Rectal smooth muscle tissue (tissue), 1 donor: ENCODE measurements around the gene GPRIN1.
"Not testable (repeated sequence)": the region's sequence is repeated elsewhere in the genome, so short reads cannot be mapped to it uniquely, and the experiment has no call there.

ENCODE experiments used
- H3K27ac ChIP-seq: one replicate; pipeline ENCODE4 v1.7.0; 2013; ENCODE audit warnings: low read depth, low read length, inconsistent platforms
- H3K27me3 ChIP-seq: one replicate; pipeline ENCODE4 v1.7.0; 2013; ENCODE audit warnings: low read length; ENCODE audit not compliant: control insufficient read depth, insufficient read depth
- H3K36me3 ChIP-seq: one replicate; pipeline ENCODE4 v1.7.0; 2013; ENCODE audit warnings: low read length; ENCODE audit not compliant: control insufficient read depth, insufficient read depth
- H3K4me1 ChIP-seq: one replicate; pipeline ENCODE4 v1.7.0; 2013; ENCODE audit warnings: low read length; ENCODE audit not compliant: control insufficient read depth, insufficient read depth
- H3K4me3 ChIP-seq: one replicate; pipeline ENCODE4 v1.7.0; 2013; ENCODE audit warnings: low read length
- H3K9ac ChIP-seq: one replicate; pipeline ENCODE4 v1.7.0; 2013; ENCODE audit warnings: low read length

GPRIN1 gene

DNA sequence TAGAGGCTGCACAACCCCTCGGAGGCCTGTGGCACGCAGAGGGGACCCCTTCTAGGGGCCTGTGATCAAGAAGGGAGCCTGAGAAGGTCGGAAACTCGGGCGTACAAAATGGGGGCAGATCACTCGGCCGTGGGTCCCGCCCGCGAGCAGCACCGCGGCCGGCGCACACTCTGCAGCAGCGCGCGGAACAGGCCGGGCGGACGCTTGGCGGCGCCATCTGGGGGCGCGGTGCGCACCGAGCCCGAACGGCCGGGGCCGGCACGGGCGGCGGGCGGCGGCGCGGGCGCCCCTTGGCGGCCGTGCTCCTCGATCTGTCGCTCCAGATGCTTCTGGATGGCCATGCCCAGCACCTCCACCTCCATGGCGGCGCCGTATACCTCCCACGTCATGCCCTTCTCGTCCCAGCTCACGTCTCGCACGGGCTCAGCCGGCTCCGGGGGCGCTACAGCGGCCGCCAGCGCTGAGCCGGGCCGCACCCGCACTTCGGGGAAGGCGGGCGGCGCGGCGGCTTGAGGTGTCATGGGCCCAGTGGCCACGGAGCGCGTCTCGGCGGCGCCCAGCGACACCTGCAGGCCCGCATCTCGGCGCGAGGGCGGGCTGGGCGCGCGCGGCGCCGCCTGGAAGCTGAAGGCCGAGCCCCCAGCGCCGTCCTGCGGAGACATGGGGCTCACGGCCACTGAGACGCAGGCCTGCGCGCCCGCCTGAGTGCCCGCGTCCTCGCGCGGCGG, 13.1 kb downstream of the GPRIN1 start:
- Histone ChIP-seq H3K27ac (no peak overlapping the region), H3K9ac (no peak overlapping the region), H3K27me3 (no peaks in the 10 kb centered on the region), H3K4me3 (peak overlapping the region; percentile 37), H3K4me1 (no peaks in the 10 kb centered on the region), H3K36me3 (no peaks in the 10 kb centered on the region)

GRCh38 chr5:176596069-176596644, 13.8 kb downstream of the GPRIN1 start:
- H3K4me3 ChIP-seq = no peak overlapping the region
- H3K27ac ChIP-seq = no peak overlapping the region
- H3K27me3 ChIP-seq = no peaks in the 10 kb centered on the region
- H3K9ac ChIP-seq = no peak overlapping the region
- H3K36me3 ChIP-seq = no peaks in the 10 kb centered on the region
- no peaks in the 10 kb centered on the region for H3K4me1 ChIP-seq

- Histone ChIP-seq H3K9ac (no peak overlapping the region), H3K36me3 (no peaks in the 10 kb centered on the region), H3K4me1 (no peaks in the 10 kb centered on the region), H3K27me3 (no peaks in the 10 kb centered on the region), H3K4me3 (no peak overlapping the region), H3K27ac (no peak overlapping the region)
Measured at GRCh38 chr5:176595386-176595943, 14.5 kb downstream of the GPRIN1 start.

- Histone ChIP-seq H3K27me3 (no peaks in the 10 kb centered on the region), H3K9ac (no peak overlapping the region)
Measured at GRCh38 chr5:176594554-176594953, 15.4 kb downstream of the GPRIN1 start.

GRCh38 chr5:176593273-176593869, 16.6 kb downstream of the GPRIN1 start:
- Histone ChIP-seq H3K4me1 (no peaks in the 10 kb centered on the region), H3K36me3 (no peaks in the 10 kb centered on the region), H3K27me3 (no peaks in the 10 kb centered on the region), H3K9ac (no peak overlapping the region), H3K27ac (no peak overlapping the region), H3K4me3 (no peak overlapping the region)

More at GRCh38 chr5:176594554-176594953, 15.4 kb downstream of the GPRIN1 start:
- no peak overlapping the region for H3K27ac ChIP-seq
- no peak overlapping the region for H3K4me3 ChIP-seq
- no peaks in the 10 kb centered on the region for H3K36me3 ChIP-seq
- H3K4me1 ChIP-seq = no peaks in the 10 kb centered on the region

GRCh38 chr5:176592573-176592972, 17.4 kb downstream of the GPRIN1 start:
- no peaks in the 10 kb centered on the region for H3K4me1 ChIP-seq
- no peak overlapping the region for H3K4me3 ChIP-seq
- H3K27me3 ChIP-seq = no peaks in the 10 kb centered on the region
- H3K27ac ChIP-seq = no peak overlapping the region
- H3K9ac ChIP-seq = no peak overlapping the region
- no peaks in the 10 kb centered on the region for H3K36me3 ChIP-seq

DNA sequence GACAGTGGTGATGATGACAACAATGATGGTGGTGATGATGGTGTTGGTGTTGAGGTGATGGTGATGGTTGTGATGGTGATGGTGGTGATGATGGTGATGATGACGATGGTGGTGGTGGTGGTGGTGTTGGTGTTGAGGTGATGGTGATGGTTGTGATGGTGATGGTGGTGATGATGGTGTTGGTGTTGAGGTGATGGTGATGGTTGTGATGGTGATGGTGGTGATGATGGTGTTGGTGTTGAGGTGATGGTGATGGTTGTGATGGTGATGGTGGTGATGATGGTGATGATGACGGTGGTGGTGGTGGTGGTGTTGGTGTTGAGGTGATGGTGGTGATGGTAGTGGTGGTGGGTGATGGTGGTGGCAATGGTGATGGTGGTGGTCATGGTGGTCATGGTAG, 18.3 kb downstream of the GPRIN1 start:
- H3K36me3 ChIP-seq, H3K27ac ChIP-seq, H3K4me3 ChIP-seq: not testable (repeated sequence)

DNA sequence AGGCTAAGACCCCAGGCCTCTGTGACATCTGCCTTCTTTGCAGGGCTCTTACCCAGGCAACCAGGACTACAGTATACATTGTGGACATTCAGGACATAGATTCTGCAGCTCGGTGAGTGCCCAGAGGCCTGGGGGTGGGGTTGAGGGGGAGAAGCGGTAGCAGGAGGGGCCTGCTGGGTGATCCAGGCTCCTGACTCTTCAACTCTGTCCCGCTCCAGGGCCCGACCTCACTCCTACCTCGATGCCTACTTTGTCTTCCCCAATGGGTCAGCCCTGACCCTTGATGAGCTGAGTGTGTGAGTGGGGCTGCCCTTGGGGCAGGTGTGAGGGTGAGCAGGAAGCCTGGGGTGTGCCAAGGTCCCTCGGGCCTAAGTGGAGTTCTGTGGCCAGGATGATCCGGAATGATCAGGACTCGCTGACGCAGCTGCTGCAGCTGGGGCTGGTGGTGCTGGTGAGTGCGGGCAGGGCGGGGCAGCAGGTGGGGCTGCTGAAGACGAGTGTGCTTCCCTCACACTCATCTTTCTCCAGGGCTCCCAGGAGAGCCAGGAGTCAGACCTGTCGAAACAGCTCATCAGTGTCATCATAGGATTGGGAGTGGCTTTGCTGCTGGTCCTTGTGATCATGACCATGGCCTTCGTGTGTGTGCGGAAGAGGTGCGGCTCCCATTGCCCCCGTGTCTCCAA, 19.8 kb downstream of the GPRIN1 start:
- Histone ChIP-seq H3K27ac (no peak overlapping the region), H3K4me1 (no peaks in the 10 kb centered on the region), H3K4me3 (no peak overlapping the region), H3K36me3 (no peaks in the 10 kb centered on the region), H3K9ac (no peak overlapping the region), H3K27me3 (no peaks in the 10 kb centered on the region)

More for the DNA sequence above, 18.3 kb downstream of the GPRIN1 start:
- H3K27me3 ChIP-seq, H3K9ac ChIP-seq, H3K4me1 ChIP-seq: not testable (repeated sequence)

- H3K27ac ChIP-seq = no peak overlapping the region
- H3K9ac ChIP-seq = no peak overlapping the region
- H3K4me3 ChIP-seq = no peak overlapping the region
- no peaks in the 10 kb centered on the region for H3K4me1 ChIP-seq
- H3K36me3 ChIP-seq = no peaks in the 10 kb centered on the region
- no peaks in the 10 kb centered on the region for H3K27me3 ChIP-seq
Measured at GRCh38 chr5:176589039-176589769, 20.8 kb downstream of the GPRIN1 start.

GRCh38 chr5:176588297-176588696, 21.7 kb downstream of the GPRIN1 start:
- Histone ChIP-seq H3K9ac (no peak overlapping the region), H3K4me1 (no peaks in the 10 kb centered on the region), H3K4me3 (no peak overlapping the region), H3K36me3 (no peaks in the 10 kb centered on the region), H3K27ac (no peak overlapping the region), H3K27me3 (no peaks in the 10 kb centered on the region)

GRCh38 chr5:176587398-176587797, 22.6 kb downstream of the GPRIN1 start:
- Histone ChIP-seq H3K4me3 (no peak overlapping the region), H3K27me3 (no peaks in the 10 kb centered on the region), H3K27ac (no peak overlapping the region), H3K9ac (no peak overlapping the region), H3K36me3 (no peaks in the 10 kb centered on the region), H3K4me1 (no peaks in the 10 kb centered on the region)

DNA sequence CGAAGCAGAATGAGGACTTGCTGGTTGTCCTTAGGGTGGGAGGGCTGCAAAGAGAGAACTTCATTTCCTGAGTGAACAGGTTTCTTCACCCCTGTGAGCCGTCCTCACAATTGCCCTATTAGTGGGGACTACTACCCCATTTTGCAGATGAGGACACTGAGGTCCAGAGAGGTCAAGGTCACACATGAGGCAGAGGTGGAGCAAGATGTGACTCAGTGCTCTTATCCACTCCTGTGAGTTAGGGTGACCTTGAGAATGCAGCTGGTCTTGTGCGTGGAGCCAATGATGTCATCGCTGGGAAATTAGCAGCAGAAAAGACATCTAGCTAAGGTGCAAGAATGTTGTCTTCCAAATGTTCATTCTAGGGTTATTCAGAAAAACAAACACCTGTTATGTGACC, 26.9 kb downstream of the GPRIN1 start:
- H3K36me3 ChIP-seq = no peaks in the 10 kb centered on the region
- H3K4me1 ChIP-seq = no peaks in the 10 kb centered on the region
- no peak overlapping the region for H3K4me3 ChIP-seq
- H3K27me3 ChIP-seq = no peaks in the 10 kb centered on the region
- H3K9ac ChIP-seq = no peak overlapping the region
- H3K27ac ChIP-seq = no peak overlapping the region
